H9 (cell line): ENCODE results near the gene CLK4. TPM values are rescaled to one million over a fixed set of nuclear protein-coding genes. Genes with fewer than 3 reads are reported as not detected.

ENCODE experiments used
- DNase-seq: peaks from one replicate; pipeline ENCODE4 v3.0.0-alpha.2; 2017
- H2AFZ ChIP-seq: one replicate; pipeline ENCODE4 v1.6.1; 2013; ENCODE audit warnings: mild to moderate bottlenecking, low read length, control low read depth, moderate library complexity
- H2AK5ac ChIP-seq: 2 replicates; pipeline ENCODE4 v1.6.1; 2013; ENCODE audit warnings: low read length, control low read depth, mixed read lengths; ENCODE audit not compliant: insufficient read length
- H2BK120ac ChIP-seq: one replicate; pipeline ENCODE4 v1.6.1; 2013; ENCODE audit warnings: low read depth, mild to moderate bottlenecking, low read length, control low read depth, inconsistent platforms; ENCODE audit not compliant: poor library complexity, severe bottlenecking
- H2BK12ac ChIP-seq: 2 replicates; pipeline ENCODE4 v1.6.1; 2013; ENCODE audit warnings: low read length, control low read depth, mixed read lengths, low read depth; ENCODE audit not compliant: insufficient read length
- H2BK15ac ChIP-seq: 2 replicates; pipeline ENCODE4 v1.6.1; 2013; ENCODE audit warnings: low read depth, low read length, control low read depth
- H2BK20ac ChIP-seq: one replicate; pipeline ENCODE4 v1.6.1; 2013; ENCODE audit warnings: low read depth, mild to moderate bottlenecking, low read length, control low read depth, inconsistent platforms; ENCODE audit not compliant: poor library complexity, severe bottlenecking
- H2BK5ac ChIP-seq: 2 replicates; pipeline ENCODE4 v1.6.1; 2013; ENCODE audit warnings: low read length, control low read depth, mixed read lengths; ENCODE audit not compliant: insufficient read length
- H3K14ac ChIP-seq: 2 replicates; pipeline ENCODE4 v1.6.1; 2013; ENCODE audit warnings: low read length, control low read depth; ENCODE audit not compliant: insufficient read depth
- H3K18ac ChIP-seq: 2 replicates; pipeline ENCODE4 v1.6.1; 2013; ENCODE audit warnings: low read depth, mild to moderate bottlenecking, mixed read lengths, low read length, control low read depth; ENCODE audit not compliant: insufficient read length
- H3K23ac ChIP-seq: 2 replicates; pipeline ENCODE4 v1.6.1; 2013; ENCODE audit warnings: low read length, control low read depth, mixed read lengths, low read depth; ENCODE audit not compliant: insufficient read length
- H3K23me2 ChIP-seq: 2 replicates; pipeline ENCODE4 v1.6.1; 2013; ENCODE audit warnings: low read depth, mild to moderate bottlenecking, mixed read lengths, low read length, control low read depth; ENCODE audit not compliant: insufficient read length, poor library complexity, severe bottlenecking
- H3K27ac ChIP-seq: 2 replicates; pipeline ENCODE4 v1.5.1; 2013; ENCODE audit warnings: low read length, control low read depth, mixed read lengths, low read depth; ENCODE audit not compliant: insufficient read length
- H3K27me3 ChIP-seq: 2 replicates; pipeline ENCODE4 v1.6.1; 2013; ENCODE audit warnings: low read length, control low read depth, inconsistent platforms; ENCODE audit not compliant: insufficient read depth
- H3K4ac ChIP-seq: 2 replicates; pipeline ENCODE4 v1.6.1; 2013; ENCODE audit warnings: low read depth, mild to moderate bottlenecking, control low read depth, inconsistent platforms, low read length, moderate library complexity
- H3K4me1 ChIP-seq: 2 replicates; pipeline ENCODE4 v1.6.1; 2013; ENCODE audit warnings: low read length, control low read depth, inconsistent platforms; ENCODE audit not compliant: insufficient read depth
- H3K4me2 ChIP-seq: 2 replicates; pipeline ENCODE4 v1.6.1; 2013; ENCODE audit warnings: low read length, control low read depth, mixed read lengths; ENCODE audit not compliant: insufficient read length, insufficient read depth
- H3K56ac ChIP-seq: 2 replicates; pipeline ENCODE4 v1.6.1; 2013; ENCODE audit warnings: low read depth, mild to moderate bottlenecking, mixed read lengths, low read length, control low read depth; ENCODE audit not compliant: insufficient read length
- H3K79me1 ChIP-seq: 2 replicates; pipeline ENCODE4 v1.6.1; 2013; ENCODE audit warnings: low read depth, mild to moderate bottlenecking, moderate library complexity, low read length, control low read depth, inconsistent platforms; ENCODE audit not compliant: insufficient read depth, poor library complexity, severe bottlenecking
- H3K79me2 ChIP-seq: 2 replicates; pipeline ENCODE4 v1.6.1; 2013; ENCODE audit warnings: low read length, control low read depth, inconsistent platforms; ENCODE audit not compliant: insufficient read depth
- H3K9ac ChIP-seq: 2 replicates; pipeline ENCODE4 v1.6.1; 2013; ENCODE audit warnings: low read length, control low read depth, mixed read lengths; ENCODE audit not compliant: insufficient read length; ENCODE audit errors: extremely low read depth
- H3K9me3 ChIP-seq: one replicate; pipeline ENCODE4 v1.6.1; 2013; ENCODE audit warnings: low read depth, low read length, inconsistent platforms; ENCODE audit not compliant: control insufficient read depth
- H3T11ph ChIP-seq: one replicate; pipeline ENCODE4 v1.6.1; 2013; ENCODE audit warnings: mild to moderate bottlenecking, low read length, control low read depth, inconsistent platforms
- H4K20me1 ChIP-seq: one replicate; pipeline ENCODE4 v1.6.1; 2013; ENCODE audit not compliant: control insufficient read depth, insufficient read length, insufficient read depth
- H4K5ac ChIP-seq: 2 replicates; pipeline ENCODE4 v1.6.1; 2013; ENCODE audit warnings: low read depth, mild to moderate bottlenecking, mixed read lengths, low read length, control low read depth; ENCODE audit not compliant: insufficient read length
- H4K8ac ChIP-seq: replicated peaks from 2 replicates; pipeline ENCODE4 v1.6.1; 2013; ENCODE audit warnings: low read length, control low read depth, mixed read lengths, low read depth; ENCODE audit not compliant: insufficient read length
- H4K91ac ChIP-seq: 2 replicates; pipeline ENCODE4 v1.6.1; 2013; ENCODE audit warnings: low read depth, mild to moderate bottlenecking, moderate library complexity, mixed read lengths, low read length, control low read depth; ENCODE audit not compliant: insufficient read length
- H3K27ac Mint-ChIP-seq, 3 experiments: 2 replicates in 2 of 3; 3 replicates in 1 of 3; pipeline ENCODE4 v1.8.0; 2020 to 2021; ENCODE audit warnings: mixed read lengths in 3 of 3, mild to moderate bottlenecking in 1 of 3, moderate library complexity in 1 of 3
- H3K27me3 Mint-ChIP-seq: 2 replicates; pipeline ENCODE4 v1.8.0; 2021; ENCODE audit warnings: low read depth, mild to moderate bottlenecking, moderate library complexity, mixed read lengths
- H3K36me3 Mint-ChIP-seq, 3 experiments: 2 replicates in 2 of 3; 3 replicates in 1 of 3; pipeline ENCODE4 v1.8.0; 2020 to 2021; ENCODE audit warnings: low read depth in 3 of 3, mixed read lengths in 3 of 3; ENCODE audit not compliant: insufficient read depth in 1 of 3
- H3K4me1 Mint-ChIP-seq, 2 experiments: 2 replicates each; pipeline ENCODE4 v1.8.0; 2020; ENCODE audit warnings: mixed read lengths in 2 of 2
- H3K4me3 Mint-ChIP-seq, 2 experiments: 2 replicates in 1 of 2; 3 replicates in 1 of 2; pipeline ENCODE4 v1.8.0; 2020 to 2021; ENCODE audit warnings: mild to moderate bottlenecking in 2 of 2, mixed read lengths in 2 of 2, moderate library complexity in 1 of 2
- H3K9me3 Mint-ChIP-seq, 2 experiments: 2 replicates in 1 of 2; 3 replicates in 1 of 2; pipeline ENCODE4 v1.8.0; 2020; ENCODE audit warnings: mild to moderate bottlenecking in 2 of 2, mixed read lengths in 2 of 2, moderate library complexity in 1 of 2
- CTCF ChIP-seq: fragments of 200-600 bp; sonication (generic); conservative IDR thresholded peaks from 3 replicates; pipeline ENCODE4 v1.8.0; 2021; ENCODE audit warnings: antibody characterized with exemption, mild to moderate bottlenecking
- WGBS: extraction: QIAGEN DNeasy Blood & Tissue Kit; methylation state at CpG from one replicate; pipeline ENCODE4 v1.1.7; 2013; ENCODE audit warnings: missing lambda C conversion rate, low lambda C conversion rate, mixed read lengths; ENCODE audit not compliant: insufficient read length; ENCODE audit errors: extremely low coverage; 5-methylcytosine and 5-hydroxymethylcytosine counted together
- total RNA-seq: library from RNA; stranded (reverse); gene quantifications from 2 replicates; pipeline ENCODE4 v1.2.1, GENCODE V29; 2021

Gene CLK4
- total RNA-seq, 1 experiment from 2014 or later, result 12.5 TPM

DNA sequence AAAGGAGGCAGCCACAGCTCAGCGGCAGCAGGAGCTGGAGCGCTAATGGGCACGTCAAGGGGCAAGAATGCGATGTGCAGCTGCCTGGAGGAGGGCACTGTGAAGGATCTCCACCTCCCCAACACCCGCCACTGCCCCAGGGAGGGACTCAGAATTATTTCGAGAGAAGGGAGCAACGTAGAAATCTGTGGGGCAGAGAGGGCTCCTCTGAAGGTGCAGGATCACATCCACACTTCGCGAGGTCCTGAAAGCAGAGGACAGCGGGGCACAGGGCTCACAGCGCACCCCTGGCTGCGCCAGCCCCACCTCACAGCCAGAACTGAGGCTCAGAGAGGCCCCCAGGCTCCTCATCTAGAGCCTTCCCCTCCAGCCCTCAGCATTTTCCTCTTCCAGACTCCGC, 44.6 kb downstream of the CLK4 start:
- no peak for DNase-seq
- no peak overlapping the region for H2BK12ac ChIP-seq
- H4K20me1 ChIP-seq, result no peaks in the 10 kb centered on the region
- H3K27me3 ChIP-seq, result no peaks in the 10 kb centered on the region
- H4K5ac ChIP-seq, result no peak overlapping the region
- H3K36me3 Mint-ChIP-seq, result peaks cover 0 to 5% (median 0%) of the 10 kb centered on the region in 3 experiments; a peak in 2 of 7 replicates
- no peak overlapping the region for H2BK5ac ChIP-seq
- H4K8ac ChIP-seq, result no peak overlapping the region
- no peak overlapping the region for H3K4me3 Mint-ChIP-seq
- H3K79me2 ChIP-seq, result no peaks in the 10 kb centered on the region
- no peak overlapping the region for H2BK15ac ChIP-seq
- peaks cover 33% of the 10 kb centered on the region for H3K27me3 Mint-ChIP-seq
- no peak overlapping the region for H2AFZ ChIP-seq
- no peak overlapping the region for H3K4ac ChIP-seq
- H3K23me2 ChIP-seq, result peaks cover under 1% of the 10 kb centered on the region
- H3K79me1 ChIP-seq, result no peaks in the 10 kb centered on the region
- no peak overlapping the region for H4K91ac ChIP-seq
- no peaks in the 10 kb centered on the region for H3K9me3 ChIP-seq
- no peak overlapping the region for H2BK120ac ChIP-seq
- peaks cover 0 to 6% of the 10 kb centered on the region in 2 experiments; a peak in 2 of 4 replicates for H3K4me1 Mint-ChIP-seq
- H3K18ac ChIP-seq, result no peak overlapping the region
- no peaks in the 10 kb centered on the region for H3K9me3 Mint-ChIP-seq
- no peak overlapping the region for H3T11ph ChIP-seq
- H3K23ac ChIP-seq, result no peak overlapping the region
- H2BK20ac ChIP-seq, result no peak overlapping the region
- no peak for TF ChIP-seq CTCF
- no peaks in the 10 kb centered on the region for H3K4me1 ChIP-seq
- no peak overlapping the region for H3K9ac ChIP-seq
- no peak overlapping the region for H2AK5ac ChIP-seq
- no CpG with 5 or more reads among the region's 13 CpGs for WGBS
- no peak overlapping the region for H3K56ac ChIP-seq
- no peak overlapping the region for H3K4me2 ChIP-seq
- no peak overlapping the region for H3K27ac ChIP-seq
- H3K14ac ChIP-seq, result no peak overlapping the region
- H3K27ac Mint-ChIP-seq, result no peak overlapping the region
